Ammon's horn (tissue), 1 donor: ENCODE data around the gene NXPH2.

Experiments used
- DNase-seq: peaks from one replicate; pipeline ENCODE4 v3.0.0-alpha.2; 2016; ENCODE audit warnings: low spot score

NXPH2 gene

GRCh38 chr2:138779781-138780445 is at the start of gene NXPH2:
NXPH2 (minus strand) TSS chr2:138780390; CDS start chr2:138780241, 149 bp downstream.
- DNase-seq = no peak

GRCh38 chr2:138829326-138829919 is 49.2 kb upstream of the NXPH2 start:
- peak; percentile 43 for DNase-seq

GRCh38 chr2:138827426-138828054 is 47.4 kb upstream of the NXPH2 start:
- DNase-seq = peak; percentile 87

- DNase-seq = no peak
Observed at GRCh38 chr2:138823666-138824065, 43.5 kb upstream of the NXPH2 start.

- no peak for DNase-seq
Observed at GRCh38 chr2:138819964-138820363, 39.8 kb upstream of the NXPH2 start.

- DNase-seq = no peak
Observed at GRCh38 chr2:138818556-138818955, 38.4 kb upstream of the NXPH2 start.

- no peak for DNase-seq
Observed at GRCh38 chr2:138814123-138814898, 34.1 kb upstream of the NXPH2 start.

GRCh38 chr2:138811431-138811830 is 31.2 kb upstream of the NXPH2 start:
- no peak for DNase-seq

- DNase-seq = no peak
Observed at GRCh38 chr2:138794724-138795123, 14.5 kb upstream of the NXPH2 start.

GRCh38 chr2:138787053-138787666 is 7.0 kb upstream of the NXPH2 start:
- peak; percentile 30 for DNase-seq

- DNase-seq = no peak
Observed at GRCh38 chr2:138782383-138782782, 2.2 kb upstream of the NXPH2 start.

- no peak for DNase-seq
Observed at GRCh38 chr2:138780908-138781307, 718 bp upstream of the NXPH2 start.

- no peak for DNase-seq
Observed at GRCh38 chr2:138780446-138780880, 273 bp upstream of the NXPH2 start.

GRCh38 chr2:138779406-138779780 is 797 bp downstream of the NXPH2 start:
- DNase-seq = no peak

- DNase-seq = no peak
Observed at GRCh38 chr2:138777996-138778395, 2.2 kb downstream of the NXPH2 start.

- DNase-seq = no peak
Observed at GRCh38 chr2:138775736-138776135, 4.5 kb downstream of the NXPH2 start.

- DNase-seq = no peak
Observed at GRCh38 chr2:138771534-138771933, 8.7 kb downstream of the NXPH2 start.

GRCh38 chr2:138767101-138767500 is 13.1 kb downstream of the NXPH2 start:
- DNase-seq = no peak

GRCh38 chr2:138766464-138766863 is 13.7 kb downstream of the NXPH2 start:
- no peak for DNase-seq

- no peak for DNase-seq
Observed at GRCh38 chr2:138763971-138764370, 16.2 kb downstream of the NXPH2 start.

GRCh38 chr2:138762533-138762932 is 17.7 kb downstream of the NXPH2 start:
- DNase-seq = no peak

GRCh38 chr2:138760676-138761075 is 19.5 kb downstream of the NXPH2 start:
- no peak for DNase-seq
